Renal cortex interstitium (tissue), 11 donors: Measurements from ENCODE around the gene DENND1A. TPM values are rescaled to one million over a fixed set of nuclear protein-coding genes. Genes with fewer than 3 reads are reported as not detected.
A peak's percentile ranks its signal among the peaks of the same experiment; 100 is the strongest.
"Not testable (repeated sequence)": the region's sequence is repeated elsewhere in the genome, so short reads cannot be mapped to it uniquely, and the experiment has no call there.

Experiments
- DNase-seq, 11 donors: peaks; one replicate each; pipeline ENCODE4 v3.0.0-alpha.2; 2013; ENCODE audit warnings: low read depth in 9 of 11, low spot score in 4 of 11; ENCODE audit errors: extremely low read depth in 1 of 11
- polyA plus RNA-seq, 3 donors: library from polyadenylated mRNA; unstranded; fragments of 120-200 nt; gene quantifications; one replicate each; pipeline ENCODE4 v1.2.1, GENCODE V29; 2013; ENCODE audit not compliant: insufficient read length in 3 of 3

Gene DENND1A
- polyA plus RNA-seq, 3 donors, result 21.9 to 24.4 (median 22.3) TPM

- no peak for DNase-seq
Measured at GRCh38 chr9:123345567-123345955, 584.4 kb downstream of the DENND1A start.

GRCh38 chr9:123344192-123344949 lies 585.6 kb downstream of the DENND1A start:
- DNase-seq, result no peak

- no peak for DNase-seq
Measured at GRCh38 chr9:123343443-123344191, 586.3 kb downstream of the DENND1A start.

GRCh38 chr9:123342247-123342646 lies 587.7 kb downstream of the DENND1A start:
- DNase-seq, result no peak

GRCh38 chr9:123341816-123342215 lies 588.1 kb downstream of the DENND1A start:
- no peak for DNase-seq

- no peak for DNase-seq
Measured at GRCh38 chr9:123339666-123340510, 590.0 kb downstream of the DENND1A start.

GRCh38 chr9:123338710-123339665 lies 590.9 kb downstream of the DENND1A start:
- DNase-seq, result no peak

GRCh38 chr9:123337971-123338370 lies 592.0 kb downstream of the DENND1A start:
- DNase-seq, result no peak

- DNase-seq, result no peak
Measured at GRCh38 chr9:123336959-123337358, 593.0 kb downstream of the DENND1A start.

- DNase-seq, result no peak
Measured at GRCh38 chr9:123336449-123336848, 593.5 kb downstream of the DENND1A start.

GRCh38 chr9:123335986-123336329 lies 594.0 kb downstream of the DENND1A start:
- no peak for DNase-seq

- peak in 2 of 11 donors; percentile 55 to 74 for DNase-seq
Measured at GRCh38 chr9:123335193-123335985, 594.5 kb downstream of the DENND1A start.

- no peak for DNase-seq
Measured at GRCh38 chr9:123334639-123335038, 595.3 kb downstream of the DENND1A start.

- not testable (repeated sequence) for DNase-seq
Measured at GRCh38 chr9:123333058-123333669, 596.8 kb downstream of the DENND1A start.

GRCh38 chr9:123331346-123332060 lies 598.4 kb downstream of the DENND1A start:
- DNase-seq, result no peak
